HG03354 (cell line): ENCODE measurements around the gene STK38.
"Not testable (repeated sequence)": the region's sequence is repeated elsewhere in the genome, so short reads cannot be mapped to it uniquely, and the experiment has no call there.

Experiments used
- ATAC-seq: cut with Tn5 transposase; IDR thresholded peaks from one replicate; pipeline ENCODE4 v1.9.1; 2021; ENCODE audit warnings: mild to moderate bottlenecking; ENCODE audit not compliant: unreplicated experiment, poor library complexity, severe bottlenecking

The STK38 gene

GRCh38 chr6:36546920-36547645 lies at the start of gene STK38:
TSS of gene STK38 (minus strand) at chr6:36547479. CDS start at chr6:36540202, 7,277 bp downstream.
- ATAC-seq, result peak; percentile 86

GRCh38 chr6:36596356-36596755 lies 49.1 kb upstream of the STK38 start:
- ATAC-seq, result no peak

- ATAC-seq, result no peak
Measured at GRCh38 chr6:36594816-36595643, 47.8 kb upstream of the STK38 start.

- peak; percentile 78 for ATAC-seq
Measured at GRCh38 chr6:36594029-36594815, 46.9 kb upstream of the STK38 start, which contains the start of gene SRSF3. TSS of gene SRSF3 (plus strand) at chr6:36594362. CDS start at chr6:36596763, 2,401 bp downstream.

- ATAC-seq, result peak; percentile 27
Measured at GRCh38 chr6:36593569-36594028, 46.3 kb upstream of the STK38 start.

- ATAC-seq, result peak; percentile 56
Measured at GRCh38 chr6:36592221-36592655, 45.0 kb upstream of the STK38 start.

- no peak for ATAC-seq
Measured at GRCh38 chr6:36590237-36590636, 43.0 kb upstream of the STK38 start.

- ATAC-seq, result not testable (repeated sequence)
Measured at GRCh38 chr6:36589025-36589400, 41.7 kb upstream of the STK38 start.

- ATAC-seq, result no peak
Measured at GRCh38 chr6:36586606-36587005, 39.3 kb upstream of the STK38 start.

GRCh38 chr6:36581716-36582115 lies 34.4 kb upstream of the STK38 start:
- ATAC-seq, result no peak

GRCh38 chr6:36580184-36580526 lies 32.9 kb upstream of the STK38 start:
- no peak for ATAC-seq

- no peak for ATAC-seq
Measured at GRCh38 chr6:36578431-36578830, 31.2 kb upstream of the STK38 start.

GRCh38 chr6:36578030-36578429 lies 30.8 kb upstream of the STK38 start:
- ATAC-seq, result no peak

- ATAC-seq, result no peak
Measured at GRCh38 chr6:36577301-36577700, 30.0 kb upstream of the STK38 start.

GRCh38 chr6:36576578-36576977 lies 29.3 kb upstream of the STK38 start:
- no peak for ATAC-seq

GRCh38 chr6:36574679-36575078 lies 27.4 kb upstream of the STK38 start:
- ATAC-seq, result no peak

- not testable (repeated sequence) for ATAC-seq
Measured at GRCh38 chr6:36572353-36573311, 25.4 kb upstream of the STK38 start.

GRCh38 chr6:36571122-36572043 lies 24.1 kb upstream of the STK38 start:
- ATAC-seq, result no peak
